ENCODE measurements around the gene ITPR2. TPM values are rescaled to one million over a fixed set of nuclear protein-coding genes. Genes with fewer than 3 reads are reported as not detected.
"Not testable (repeated sequence)": the region's sequence is repeated elsewhere in the genome, so short reads cannot be mapped to it uniquely, and the experiment has no call there.

The ITPR2 gene
- total RNA-seq, 3 donors from 2014 or later (not counting 1 experiment from before 2014, with no cell fraction given) = 59.1 to 70.7 (median 68.2) TPM

GRCh38 chr12:26647088-26647487 lies 185.9 kb downstream of the ITPR2 start:
- H3K27me3 ChIP-seq (ENCODE audit: control insufficient read depth, insufficient read depth, low read length) = no peaks in the 10 kb centered on the region
- Mint-ChIP-seq H3K27ac (no peak overlapping the region), H3K4me1 (peaks cover 0 to 4% of the 10 kb centered on the region in 2 donors), H3K4me3 (no peak overlapping the region), H3K27me3 (ENCODE audit: low read depth in 2 of 2) (no peaks in the 10 kb centered on the region), H3K36me3 (peaks cover 9% of the 10 kb centered on the region), H3K9me3 (peaks cover 4% of the 10 kb centered on the region in 2 donors)
- 100% methylated on average over 1 of the region's 3 CpGs for WGBS (ENCODE audit: insufficient coverage)
- intact Hi-C loops (cut with micrococcal nuclease) = no loop called here
- H3K9me3 ChIP-seq (ENCODE audit: control insufficient read depth, insufficient read depth, low read length) = no peaks in the 10 kb centered on the region
- DNase-seq = no peak
- H3K4me3 ChIP-seq (ENCODE audit: low read length) = no peak overlapping the region
- TF ChIP-seq CTCF (IDR thresholded peaks at IDR 0.05) = no peak
- H3K36me3 ChIP-seq (ENCODE audit: control insufficient read depth, insufficient read depth, low read length) = peaks cover 2% of the 10 kb centered on the region
- no peak overlapping the region for H3K27ac ChIP-seq (ENCODE audit: low read length)
- no peaks in the 10 kb centered on the region for H3K4me1 ChIP-seq (ENCODE audit: control insufficient read depth, insufficient read depth, low read length)
- ATAC-seq = no peak

GRCh38 chr12:26646571-26646970 lies 186.4 kb downstream of the ITPR2 start:
- no peaks in the 10 kb centered on the region for H3K27me3 Mint-ChIP-seq (ENCODE audit: low read depth in 2 of 2)
- H3K27ac ChIP-seq (ENCODE audit: low read length) = no peak overlapping the region
- peaks cover 0 to 4% of the 10 kb centered on the region in 2 donors for H3K4me1 Mint-ChIP-seq
- no peak for ATAC-seq
- no peak for DNase-seq
- peaks cover 4% of the 10 kb centered on the region for H3K36me3 Mint-ChIP-seq
- H3K4me3 Mint-ChIP-seq = no peak overlapping the region
- H3K9me3 Mint-ChIP-seq = peaks cover 2 to 4% of the 10 kb centered on the region in 2 donors
- 85% methylated on average over 2 of the region's 2 CpGs for WGBS (ENCODE audit: insufficient coverage)
- no peaks in the 10 kb centered on the region for H3K27me3 ChIP-seq (ENCODE audit: control insufficient read depth, insufficient read depth, low read length)
- peaks cover 2% of the 10 kb centered on the region for H3K36me3 ChIP-seq (ENCODE audit: control insufficient read depth, insufficient read depth, low read length)
- H3K27ac Mint-ChIP-seq = no peak overlapping the region
- H3K4me3 ChIP-seq (ENCODE audit: low read length) = no peak overlapping the region
- no peaks in the 10 kb centered on the region for H3K9me3 ChIP-seq (ENCODE audit: control insufficient read depth, insufficient read depth, low read length)
- no peak for TF ChIP-seq CTCF (IDR thresholded peaks at IDR 0.05)
- intact Hi-C loops (cut with micrococcal nuclease) = no loop called here
- H3K4me1 ChIP-seq (ENCODE audit: control insufficient read depth, insufficient read depth, low read length) = no peaks in the 10 kb centered on the region

GRCh38 chr12:26644376-26644775 lies 188.6 kb downstream of the ITPR2 start:
- H3K9me3 Mint-ChIP-seq; H3K36me3 ChIP-seq (ENCODE audit: control insufficient read depth, insufficient read depth, low read length); H3K36me3 Mint-ChIP-seq; H3K27ac ChIP-seq (ENCODE audit: low read length); H3K27me3 Mint-ChIP-seq (ENCODE audit: low read depth in 2 of 2); DNase-seq; intact Hi-C loops (cut with micrococcal nuclease); H3K9me3 ChIP-seq (ENCODE audit: control insufficient read depth, insufficient read depth, low read length); H3K4me3 Mint-ChIP-seq; H3K27me3 ChIP-seq (ENCODE audit: control insufficient read depth, insufficient read depth, low read length); H3K27ac Mint-ChIP-seq; H3K4me3 ChIP-seq (ENCODE audit: low read length); H3K4me1 Mint-ChIP-seq; H3K4me1 ChIP-seq (ENCODE audit: control insufficient read depth, insufficient read depth, low read length); ATAC-seq: not testable (repeated sequence)
- WGBS (ENCODE audit: insufficient coverage) = 96% methylated on average over 3 of the region's 3 CpGs

- intact Hi-C loops (cut with micrococcal nuclease) = no loop called here
- no peaks in the 10 kb centered on the region for H3K27me3 Mint-ChIP-seq (ENCODE audit: low read depth in 2 of 2)
- 94% methylated on average over 4 of the region's 4 CpGs for whole genome bisulfite sequencing (ENCODE audit: insufficient coverage)
- no peak overlapping the region for H3K4me3 Mint-ChIP-seq
- H3K36me3 Mint-ChIP-seq = no peaks in the 10 kb centered on the region
- H3K27ac ChIP-seq (ENCODE audit: low read length) = no peak overlapping the region
- H3K9me3 ChIP-seq (ENCODE audit: control insufficient read depth, insufficient read depth, low read length) = no peaks in the 10 kb centered on the region
- TF ChIP-seq CTCF (IDR thresholded peaks at IDR 0.05) = no peak
- H3K4me3 ChIP-seq (ENCODE audit: low read length) = no peak overlapping the region
- no peaks in the 10 kb centered on the region for H3K27me3 ChIP-seq (ENCODE audit: control insufficient read depth, insufficient read depth, low read length)
- peaks cover 0 to 4% of the 10 kb centered on the region in 2 donors for H3K4me1 Mint-ChIP-seq
- H3K27ac Mint-ChIP-seq = no peak overlapping the region
- H3K36me3 ChIP-seq (ENCODE audit: control insufficient read depth, insufficient read depth, low read length) = peaks cover 2% of the 10 kb centered on the region
- DNase-seq (no peak), ATAC-seq (no peak)
- no peaks in the 10 kb centered on the region for H3K9me3 Mint-ChIP-seq
- no peaks in the 10 kb centered on the region for H3K4me1 ChIP-seq (ENCODE audit: control insufficient read depth, insufficient read depth, low read length)
These were observed 189.3 kb downstream of the ITPR2 start for GRCh38 chr12:26643532-26644315.
